HG03039 (cell line): ENCODE data around the gene VSTM2L.
"Not testable (repeated sequence)": the region's sequence is repeated elsewhere in the genome, so short reads cannot be mapped to it uniquely, and the experiment has no call there.

Experiments used
- ATAC-seq: cut with Tn5 transposase; IDR thresholded peaks from one replicate; pipeline ENCODE4 v1.9.1; 2021; ENCODE audit warnings: mild to moderate bottlenecking, moderate library complexity; ENCODE audit not compliant: unreplicated experiment

Gene VSTM2L

GRCh38 chr20:37902504-37903313 is at the start of gene VSTM2L:
Gene VSTM2L (plus strand): TSS chr20:37903127. CDS start chr20:37903351, 224 bp downstream.
- no peak for ATAC-seq

DNA sequence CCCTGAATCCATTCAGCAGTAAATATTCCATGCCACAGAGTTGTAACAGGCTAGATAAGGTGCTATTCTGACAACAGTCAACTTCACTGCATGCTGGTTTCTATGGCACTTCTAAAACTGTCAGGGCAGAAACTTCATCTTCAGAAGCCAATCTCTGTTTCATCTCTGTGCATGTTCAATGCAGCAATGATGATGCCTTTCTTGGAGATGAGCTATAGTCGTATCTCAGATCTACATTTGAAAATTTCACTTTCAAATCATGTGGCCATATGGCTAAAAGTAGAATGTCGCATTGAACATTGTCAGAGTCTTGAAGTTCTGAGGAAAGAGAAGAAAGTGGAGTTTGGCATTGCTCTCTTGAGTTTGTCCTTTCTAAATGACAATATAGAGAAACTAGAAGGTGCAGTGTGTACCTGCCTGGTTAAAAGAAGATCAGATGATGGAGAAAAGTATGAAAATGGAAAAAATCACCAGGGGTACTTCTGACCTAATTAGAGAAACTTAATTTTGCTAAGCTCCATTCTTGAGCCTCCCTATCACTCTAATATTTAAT is 49.0 kb upstream of the VSTM2L start:
- no peak for ATAC-seq

DNA sequence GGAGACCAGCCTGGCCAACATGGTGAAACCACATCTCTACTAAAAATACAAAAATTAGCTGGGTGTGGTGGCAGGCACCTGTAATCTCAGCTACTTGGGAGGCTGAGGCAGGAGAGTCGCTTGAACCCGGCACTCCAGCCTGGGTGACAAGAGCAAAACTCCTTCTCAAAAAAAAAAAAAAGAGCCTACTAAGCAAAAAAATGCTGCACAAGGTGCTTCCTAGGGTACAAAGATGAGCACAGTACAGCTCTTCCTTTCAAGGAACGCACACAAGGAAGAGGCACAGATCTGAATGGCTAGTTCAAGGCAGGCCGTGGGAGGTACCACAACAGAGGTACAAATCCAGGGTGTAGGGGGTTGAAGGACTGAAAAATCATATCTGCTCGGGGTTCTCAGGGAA is 46.9 kb upstream of the VSTM2L start:
- not testable (repeated sequence) for ATAC-seq

DNA sequence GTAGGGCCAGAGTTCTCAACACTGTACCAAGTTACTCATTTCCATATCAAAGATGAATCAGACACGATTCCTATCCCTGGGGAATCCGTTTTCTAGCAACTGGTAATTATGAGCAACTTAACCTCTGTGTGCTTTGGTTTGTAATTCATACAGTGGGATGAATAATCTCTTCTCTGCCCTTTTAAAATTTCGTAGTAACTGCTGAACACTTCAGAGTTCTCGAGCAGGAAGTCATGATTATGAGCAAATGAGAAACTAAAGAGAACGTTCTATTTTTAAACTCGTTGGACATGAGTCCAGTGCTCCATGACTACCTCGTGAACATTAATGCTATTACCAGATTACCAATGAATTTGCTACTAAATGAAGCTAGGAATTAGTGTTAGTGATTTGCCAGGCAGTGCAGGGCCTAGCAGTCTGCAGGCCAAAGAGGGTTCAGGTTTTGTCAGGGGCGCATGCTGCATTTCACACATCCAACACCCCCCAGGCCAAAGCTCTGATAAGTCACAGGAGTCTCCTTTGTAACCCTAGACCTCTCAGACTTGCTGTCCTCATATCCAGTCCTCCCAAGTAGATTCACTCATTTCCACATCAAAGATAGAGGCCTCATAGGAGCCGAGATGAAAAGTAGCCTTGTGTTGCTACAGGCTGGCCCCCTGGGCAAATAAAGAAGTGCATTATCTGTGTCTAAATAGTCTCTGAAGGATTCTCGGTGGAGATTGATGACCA is 45.8 kb upstream of the VSTM2L start:
- no peak for ATAC-seq

GRCh38 chr20:37859406-37860171 is 43.3 kb upstream of the VSTM2L start:
- no peak for ATAC-seq

DNA sequence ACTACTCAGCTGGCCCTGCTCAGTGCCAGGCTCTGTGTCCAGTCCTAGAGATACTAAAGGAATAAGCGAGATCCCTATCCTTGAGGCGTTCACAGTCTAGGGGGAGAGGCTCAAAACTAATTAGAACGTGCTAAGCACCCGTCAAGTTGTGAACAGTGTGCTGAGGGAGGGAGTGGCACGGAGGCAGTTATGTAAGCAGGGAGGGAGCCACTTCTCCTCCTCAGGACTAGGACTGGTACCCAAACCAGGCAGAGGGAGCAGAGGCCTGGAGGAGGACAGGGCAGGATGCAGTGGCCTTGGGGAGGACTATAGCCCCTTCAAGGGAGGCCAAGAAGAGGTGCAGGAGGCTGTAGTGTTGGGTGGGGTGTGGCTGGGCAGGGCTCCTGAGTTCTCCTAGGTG is 39.6 kb upstream of the VSTM2L start:
- no peak for ATAC-seq

DNA sequence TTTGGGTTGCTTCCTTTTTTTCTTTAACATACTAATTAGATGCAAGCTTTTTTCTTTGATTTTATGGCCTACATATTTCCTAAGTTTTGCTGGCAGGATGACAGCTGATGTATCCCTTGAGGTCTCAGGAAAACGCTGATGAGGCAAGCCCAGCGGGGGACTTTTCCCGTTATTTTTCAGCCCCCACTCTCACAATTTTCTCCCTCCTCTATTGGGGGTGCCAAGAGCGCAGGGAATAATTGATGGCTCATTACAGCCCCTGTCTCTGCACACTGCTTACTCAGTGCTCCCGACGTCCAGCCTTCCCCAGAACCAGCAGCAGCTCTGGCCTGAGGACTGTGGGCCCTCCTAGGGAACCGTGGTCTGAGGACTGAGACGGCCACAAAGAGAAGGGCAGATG is 38.6 kb upstream of the VSTM2L start:
- ATAC-seq = no peak

GRCh38 chr20:37866051-37866450 is 36.9 kb upstream of the VSTM2L start:
- ATAC-seq = no peak

DNA sequence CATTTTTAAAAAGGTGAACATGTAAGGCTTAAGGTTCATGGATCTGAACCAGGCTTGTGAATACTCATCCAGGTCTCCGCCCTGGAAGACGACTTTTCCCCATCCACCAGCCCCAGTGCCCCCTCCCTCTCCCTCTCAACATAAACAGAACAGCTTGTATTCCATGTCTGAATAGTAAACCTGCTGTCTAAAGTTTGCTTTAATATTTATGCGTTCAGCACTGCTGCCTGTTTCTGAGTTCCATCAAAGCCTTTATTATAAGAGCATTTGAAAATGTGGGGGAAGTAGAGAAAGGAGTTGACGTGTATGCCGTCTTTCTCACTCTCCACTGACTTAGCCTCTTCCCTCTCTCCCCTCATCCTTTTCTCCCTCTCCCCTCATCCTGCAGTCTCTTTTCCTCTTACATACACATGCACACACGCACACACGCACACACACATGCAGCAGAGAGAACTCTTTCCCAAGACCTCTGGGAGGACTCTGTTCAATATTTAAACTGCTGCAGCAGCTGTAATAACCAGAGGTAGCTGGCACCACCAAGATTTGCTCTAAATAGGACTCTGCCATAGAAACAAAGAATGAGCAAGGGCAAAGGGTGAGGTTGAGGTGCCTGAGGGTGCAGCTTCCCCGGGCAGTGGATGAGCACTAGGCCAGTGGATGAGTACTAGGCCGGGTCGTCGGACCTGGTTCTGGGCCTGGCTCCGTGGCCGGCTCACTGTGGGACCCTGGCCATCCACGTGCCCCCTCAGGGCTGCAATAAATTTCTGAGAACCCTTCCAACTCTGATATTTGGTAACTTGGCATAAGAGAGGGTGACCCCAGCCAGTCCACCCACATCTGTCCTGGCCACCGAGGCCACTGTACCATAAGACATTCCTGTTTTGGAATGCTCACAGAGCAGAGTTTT is 35.4 kb upstream of the VSTM2L start:
- ATAC-seq = no peak

GRCh38 chr20:37868851-37869333 is 34.0 kb upstream of the VSTM2L start:
- no peak for ATAC-seq

- no peak for ATAC-seq
Observed at GRCh38 chr20:37869334-37869861, 33.5 kb upstream of the VSTM2L start.

- no peak for ATAC-seq
Observed at GRCh38 chr20:37870294-37870693, 32.6 kb upstream of the VSTM2L start.

DNA sequence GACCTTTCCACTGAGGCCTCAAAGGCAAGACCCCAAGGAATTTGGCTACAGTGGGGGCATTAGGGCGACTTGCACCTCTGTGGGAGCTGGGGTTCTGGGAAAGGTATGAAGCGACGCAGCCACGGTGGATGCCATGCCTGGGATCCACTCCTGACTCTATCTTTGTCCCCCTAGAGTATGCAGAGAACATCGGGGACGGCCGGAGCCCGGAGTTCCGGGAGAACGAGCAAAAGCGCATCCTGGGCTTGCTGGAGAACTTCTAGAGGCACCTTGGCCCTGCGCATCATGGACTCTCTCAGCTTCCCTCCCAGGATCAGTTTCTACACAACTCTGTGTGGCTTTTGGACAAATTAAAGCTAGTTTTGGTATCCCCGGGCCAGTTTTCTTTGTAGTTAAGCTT is 31.2 kb upstream of the VSTM2L start:
- ATAC-seq = no peak

DNA sequence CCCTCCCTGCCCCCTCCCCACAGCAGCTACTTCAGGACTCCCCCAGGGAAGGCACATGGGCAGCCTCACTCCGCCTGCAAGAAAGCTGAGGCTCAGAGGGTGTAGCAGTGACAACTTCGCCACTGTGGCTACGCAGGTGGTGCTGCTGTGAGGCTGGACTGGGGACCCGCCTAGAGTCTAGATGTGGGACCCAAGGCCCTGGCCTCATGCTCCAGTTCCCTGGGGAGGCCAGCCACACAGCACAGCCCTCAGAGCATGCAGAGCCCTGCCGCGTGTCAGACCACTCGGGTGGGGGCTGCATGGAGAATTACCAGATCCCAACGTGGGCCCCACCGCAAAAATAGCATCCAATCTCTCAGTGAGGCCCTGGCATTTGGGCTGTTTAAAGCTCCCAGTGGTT is 30.8 kb upstream of the VSTM2L start:
- no peak for ATAC-seq

DNA sequence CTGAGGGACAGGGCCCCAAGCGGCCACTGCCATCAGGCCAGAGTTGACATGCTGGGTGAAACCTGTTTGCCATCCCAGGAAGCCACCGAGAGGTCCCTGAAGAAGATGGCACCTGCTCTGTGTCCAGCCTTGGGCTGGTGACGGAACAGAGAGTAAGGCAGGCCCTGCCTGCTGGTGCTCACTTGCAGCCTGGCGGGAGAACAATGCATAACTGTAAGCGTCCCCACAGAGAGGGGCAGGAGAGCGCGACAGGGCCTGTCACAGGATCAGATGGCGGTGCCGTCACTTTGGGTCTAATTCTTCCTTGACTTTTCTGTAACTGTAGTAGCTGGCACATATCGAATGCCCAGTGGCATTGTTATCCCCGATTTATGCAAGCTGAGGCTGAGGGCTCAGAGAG is 29.0 kb upstream of the VSTM2L start:
- ATAC-seq = no peak

GRCh38 chr20:37875460-37876175 is 27.3 kb upstream of the VSTM2L start:
- no peak for ATAC-seq

DNA sequence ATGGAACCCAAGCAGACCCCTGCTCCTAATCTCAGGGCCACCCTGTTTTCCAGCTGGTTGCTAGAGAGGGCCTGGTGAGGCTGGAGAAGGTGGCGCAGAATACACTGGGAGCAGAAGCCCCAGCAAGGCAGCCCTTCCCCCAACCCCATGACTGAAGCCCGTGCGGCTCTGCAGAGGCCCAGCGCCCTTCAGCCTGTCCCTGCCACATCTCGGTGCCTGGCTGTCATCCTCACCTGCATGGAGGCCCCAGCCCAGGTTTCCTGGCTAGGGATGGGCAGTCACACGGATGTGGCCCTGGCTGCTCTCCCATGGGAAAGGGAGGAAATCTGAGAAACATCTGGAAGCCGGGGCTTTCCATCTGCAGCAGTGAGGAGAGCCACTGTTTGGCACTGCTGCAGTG is 26.1 kb upstream of the VSTM2L start:
- no peak for ATAC-seq

DNA sequence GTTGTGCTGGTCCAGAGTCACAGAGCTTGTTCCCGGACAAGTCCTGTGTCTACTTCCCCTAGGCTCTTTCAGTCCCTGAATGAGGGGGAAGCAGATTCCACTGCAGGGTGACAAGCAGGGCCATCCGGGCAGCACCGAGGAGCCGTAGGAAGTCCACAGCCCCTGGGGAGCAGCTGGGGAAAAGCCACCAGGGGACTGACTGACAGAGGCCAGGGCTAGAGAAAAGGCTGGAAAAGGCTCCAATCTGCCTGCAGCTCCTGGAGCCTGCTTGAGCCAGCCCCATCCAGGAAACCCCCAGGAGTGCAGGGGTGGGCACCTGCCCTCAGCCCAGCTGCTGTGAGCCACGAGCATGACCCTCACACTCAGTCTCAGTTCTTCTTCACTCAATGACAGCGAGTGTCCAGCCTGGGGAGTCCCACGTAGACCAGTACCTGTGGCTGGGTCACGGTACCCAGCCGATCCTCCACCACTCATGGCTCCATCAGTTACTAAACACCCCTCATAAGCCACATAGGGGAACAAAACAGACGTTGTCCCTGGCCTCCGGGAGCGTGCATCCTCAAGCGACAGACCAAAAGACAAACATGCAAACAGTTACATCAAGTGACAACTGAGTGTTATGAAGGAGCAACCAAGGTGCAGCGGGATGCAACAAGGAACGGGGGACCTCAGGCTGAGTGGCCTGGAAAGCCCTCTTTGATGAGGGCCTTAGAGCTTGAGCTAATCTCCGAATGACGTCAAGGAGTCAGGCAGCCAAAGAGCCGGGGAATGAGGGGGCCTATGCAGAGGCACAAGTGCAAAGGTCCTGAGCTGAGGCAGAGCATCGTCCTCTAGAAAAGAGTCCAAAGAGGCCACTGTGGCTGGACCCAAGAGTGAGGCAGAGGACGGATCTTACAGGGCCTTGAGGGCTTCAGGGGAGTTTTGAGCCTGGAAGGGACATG is 24.8 kb upstream of the VSTM2L start:
- no peak for ATAC-seq
